Subcutaneous abdominal adipose tissue (tissue), 5 donors: ENCODE results near the gene PNMT.

Source experiments
- H3K27ac ChIP-seq: one replicate; pipeline ENCODE4 v1.7.0; 2013; ENCODE audit warnings: low read depth, mild to moderate bottlenecking, inconsistent platforms, low read length, moderate library complexity
- H3K27me3 ChIP-seq, 5 donors: one replicate each; pipeline ENCODE4 v1.7.0; 2013; ENCODE audit warnings: low read length in 5 of 5, inconsistent platforms in 1 of 5; ENCODE audit not compliant: control insufficient read depth in 5 of 5, insufficient read depth in 4 of 5
- H3K36me3 ChIP-seq, 5 donors: one replicate each; pipeline ENCODE4 v1.7.0; 2013; ENCODE audit warnings: low read length in 5 of 5; ENCODE audit not compliant: control insufficient read depth in 5 of 5, insufficient read depth in 5 of 5
- H3K4me1 ChIP-seq, 5 donors: one replicate each; pipeline ENCODE4 v1.7.0; 2013; ENCODE audit warnings: low read length in 5 of 5, mild to moderate bottlenecking in 3 of 5, moderate library complexity in 1 of 5; ENCODE audit not compliant: control insufficient read depth in 5 of 5, insufficient read depth in 5 of 5
- H3K4me3 ChIP-seq, 5 donors: one replicate each; pipeline ENCODE4 v1.7.0; 2013; ENCODE audit warnings: low read length in 5 of 5, low read depth in 1 of 5
- H3K9ac ChIP-seq, 5 donors: one replicate each; pipeline ENCODE4 v1.7.0; 2013; ENCODE audit warnings: low read length in 5 of 5, mild to moderate bottlenecking in 4 of 5, moderate library complexity in 3 of 5
- H3K9me3 ChIP-seq, 5 donors: one replicate each; pipeline ENCODE4 v1.7.0; 2013; ENCODE audit warnings: low read length in 5 of 5; ENCODE audit not compliant: control insufficient read depth in 5 of 5
- donor health status: healthy.
- donor health status: healthy.
- donor health status: healthy.
- donor health status: healthy.
- donor health status: healthy.

Gene PNMT

GRCh38 chr17:39669897-39670735 lies 1.9 kb downstream of the PNMT start:
- H3K36me3 ChIP-seq: no peaks in the 10 kb centered on the region
- no peak overlapping the region for H3K9ac ChIP-seq
- H3K27me3 ChIP-seq: peaks cover 38 to 61% (median 45%) of the 10 kb centered on the region in 5 donors
- no peaks in the 10 kb centered on the region for H3K9me3 ChIP-seq
- no peak overlapping the region for H3K4me3 ChIP-seq
- no peak overlapping the region for H3K27ac ChIP-seq
- peaks cover 2 to 36% (median 29%) of the 10 kb centered on the region in 5 donors for H3K4me1 ChIP-seq

GRCh38 chr17:39670746-39671145 lies 2.5 kb downstream of the PNMT start:
- Histone ChIP-seq H3K27ac (no peak overlapping the region), H3K27me3 (peaks cover 37 to 58% (median 39%) of the 10 kb centered on the region in 5 donors), H3K4me1 (peaks cover 2 to 39% (median 35%) of the 10 kb centered on the region in 5 donors), H3K36me3 (no peaks in the 10 kb centered on the region), H3K9ac (peak overlapping the region in 1 of 5 donors; percentile 2), H3K9me3 (no peaks in the 10 kb centered on the region), H3K4me3 (no peak overlapping the region)

- peaks cover 0 to 8% (median 2%) of the 10 kb centered on the region in 5 donors for H3K36me3 ChIP-seq
- H3K27ac ChIP-seq: no peak overlapping the region
- H3K9ac ChIP-seq: peak overlapping the region in 1 of 5 donors; percentile 7
- H3K9me3 ChIP-seq: no peaks in the 10 kb centered on the region
- H3K4me3 ChIP-seq: no peak overlapping the region
- peaks cover 5 to 42% (median 34%) of the 10 kb centered on the region in 5 donors for H3K4me1 ChIP-seq
- H3K27me3 ChIP-seq: peaks cover 29 to 47% (median 32%) of the 10 kb centered on the region in 5 donors
Measured at GRCh38 chr17:39671651-39672521, 3.6 kb downstream of the PNMT start.

- Histone ChIP-seq H3K27me3 (peaks cover 23 to 40% (median 28%) of the 10 kb centered on the region in 5 donors), H3K9ac (peak overlapping the region in 1 of 5 donors; percentile 7), H3K36me3 (peaks cover 0 to 12% (median 3%) of the 10 kb centered on the region in 5 donors), H3K9me3 (no peaks in the 10 kb centered on the region), H3K4me1 (peaks cover 5 to 34% (median 28%) of the 10 kb centered on the region in 5 donors), H3K27ac (no peak overlapping the region), H3K4me3 (no peak overlapping the region)
Measured at GRCh38 chr17:39672522-39673334, 4.5 kb downstream of the PNMT start.

GRCh38 chr17:39673335-39674081 lies 5.3 kb downstream of the PNMT start:
- Histone ChIP-seq H3K9me3 (no peaks in the 10 kb centered on the region), H3K4me3 (no peak overlapping the region), H3K4me1 (peaks cover 5 to 27% (median 23%) of the 10 kb centered on the region in 5 donors), H3K27me3 (peaks cover 19 to 36% (median 28%) of the 10 kb centered on the region in 5 donors), H3K27ac (no peak overlapping the region), H3K36me3 (peaks cover 0 to 17% (median 3%) of the 10 kb centered on the region in 5 donors), H3K9ac (no peak overlapping the region)

GRCh38 chr17:39674179-39674578 lies 5.9 kb downstream of the PNMT start:
- Histone ChIP-seq H3K4me1 (peaks cover 3 to 25% (median 20%) of the 10 kb centered on the region in 5 donors), H3K9ac (no peak overlapping the region), H3K36me3 (peaks cover 0 to 18% (median 3%) of the 10 kb centered on the region in 5 donors), H3K27ac (no peak overlapping the region), H3K27me3 (peaks cover 19 to 32% (median 24%) of the 10 kb centered on the region in 5 donors), H3K9me3 (no peaks in the 10 kb centered on the region), H3K4me3 (no peak overlapping the region)

- Histone ChIP-seq H3K4me1 (peaks cover 3 to 31% (median 20%) of the 10 kb centered on the region in 5 donors), H3K9ac (no peak overlapping the region), H3K36me3 (peaks cover 0 to 25% (median 8%) of the 10 kb centered on the region in 5 donors), H3K27me3 (peaks cover 12 to 25% (median 17%) of the 10 kb centered on the region in 5 donors), H3K9me3 (no peaks in the 10 kb centered on the region), H3K4me3 (no peak overlapping the region), H3K27ac (no peak overlapping the region)
Measured at GRCh38 chr17:39674702-39675389, 6.6 kb downstream of the PNMT start.

GRCh38 chr17:39675390-39676082 lies 7.3 kb downstream of the PNMT start:
- Histone ChIP-seq H3K27ac (no peak overlapping the region), H3K9ac (no peak overlapping the region), H3K27me3 (peaks cover 8 to 18% (median 10%) of the 10 kb centered on the region in 5 donors), H3K9me3 (no peaks in the 10 kb centered on the region), H3K4me1 (peaks cover 3 to 38% (median 20%) of the 10 kb centered on the region in 5 donors), H3K4me3 (no peak overlapping the region), H3K36me3 (peaks cover 0 to 30% (median 8%) of the 10 kb centered on the region in 5 donors)
